ENCODE results near the gene TCERG1L.
"Not testable (repeated sequence)": the region's sequence is repeated elsewhere in the genome, so short reads cannot be mapped to it uniquely, and the experiment has no call there.

TCERG1L gene

DNA sequence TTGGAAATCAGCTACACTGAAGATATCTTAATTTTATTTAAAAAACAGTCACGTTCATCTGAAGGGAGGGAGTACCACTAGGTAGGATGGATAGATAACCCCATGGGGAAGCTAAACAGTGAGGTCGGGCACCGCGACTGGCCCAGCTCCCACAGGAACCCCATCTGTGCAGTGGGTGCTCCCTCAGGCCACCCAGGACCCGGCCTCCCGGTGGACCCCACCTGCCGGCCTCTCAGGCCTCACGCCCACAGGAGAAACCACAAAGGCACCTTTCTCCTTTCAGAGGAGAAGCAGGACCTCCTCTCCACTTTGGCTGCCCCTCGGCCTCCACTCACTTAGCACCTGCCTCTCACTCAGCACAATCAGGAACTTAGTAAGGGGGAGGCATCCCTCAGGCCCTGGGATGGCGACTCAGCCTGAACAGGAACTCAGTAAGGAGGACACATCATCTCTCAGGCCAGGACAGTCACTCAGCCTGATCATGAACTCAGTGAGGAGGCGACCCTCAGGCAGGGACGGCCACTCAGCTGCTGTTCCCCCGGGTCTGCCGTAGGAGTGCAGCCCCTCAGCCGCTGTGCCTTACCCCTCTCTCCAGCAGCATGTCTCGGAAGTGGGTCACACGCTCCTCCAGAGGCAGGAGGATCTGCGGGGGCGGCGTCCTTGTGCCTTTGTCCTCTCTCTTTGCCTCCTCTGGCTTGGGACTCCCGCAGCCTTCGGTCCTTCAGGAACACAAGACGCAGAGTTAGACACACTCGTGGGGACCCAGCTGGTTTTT is 195.1 kb downstream of the TCERG1L start:
- no peak for DNase-seq

DNA sequence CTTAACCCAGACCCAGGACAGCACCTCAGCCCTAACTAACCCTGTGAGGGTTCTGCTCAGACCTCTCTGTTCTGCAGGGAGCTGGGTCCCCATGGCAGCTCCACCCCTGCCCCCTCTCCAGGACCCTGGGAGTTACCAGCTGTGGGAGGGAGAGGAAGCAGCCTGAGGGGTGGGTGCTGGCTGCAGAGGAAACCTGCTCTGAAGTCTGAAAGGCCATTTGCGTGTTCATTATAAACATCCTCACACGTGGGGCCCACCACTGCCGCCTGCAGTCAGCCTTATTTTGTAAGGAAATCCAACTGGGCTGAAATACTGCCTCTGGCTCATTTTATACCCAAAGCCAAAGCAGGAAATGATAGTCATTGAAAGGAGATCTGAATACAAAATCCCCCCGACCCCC is 195.7 kb downstream of the TCERG1L start:
- no peak for DNase-seq

DNA sequence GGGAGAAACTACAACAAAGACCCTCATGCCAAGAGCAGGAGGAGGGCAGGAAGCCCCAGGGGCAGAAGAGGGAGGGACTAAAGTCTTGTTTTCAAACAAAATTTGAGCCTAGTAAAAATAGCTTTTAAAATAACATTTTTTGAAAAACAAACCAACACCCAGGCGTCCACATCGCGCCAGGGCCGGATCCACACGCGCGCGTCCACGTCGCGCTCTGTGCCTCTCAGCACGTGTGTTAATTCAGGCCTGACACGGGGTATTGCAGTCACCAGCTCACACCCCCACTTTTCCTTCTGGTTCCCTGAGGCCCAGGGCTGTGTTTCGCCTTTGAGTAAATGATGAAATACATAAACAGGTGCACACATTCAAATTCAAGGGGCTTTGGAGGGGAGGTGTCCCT is 196.2 kb downstream of the TCERG1L start:
- DNase-seq = no peak

DNA sequence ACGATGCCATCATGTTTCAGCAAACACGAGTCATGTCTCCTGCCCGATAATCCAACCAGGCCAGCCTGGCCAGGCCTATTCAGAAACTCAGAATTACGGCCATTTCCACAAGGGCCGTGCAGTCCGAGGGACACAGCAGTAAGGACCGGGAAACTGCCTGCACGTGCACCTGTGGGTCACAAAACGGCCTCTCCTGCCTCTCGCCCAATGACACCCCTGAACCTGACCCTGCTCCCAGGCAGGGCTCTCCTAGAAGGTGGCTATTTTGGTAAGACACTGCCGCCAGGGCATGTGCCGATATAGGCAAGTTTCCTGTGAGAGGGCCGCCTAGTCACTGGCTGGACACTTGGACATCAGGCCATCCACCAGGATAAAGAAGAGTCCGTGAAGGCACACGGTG is 196.7 kb downstream of the TCERG1L start:
- no peak for DNase-seq

DNA sequence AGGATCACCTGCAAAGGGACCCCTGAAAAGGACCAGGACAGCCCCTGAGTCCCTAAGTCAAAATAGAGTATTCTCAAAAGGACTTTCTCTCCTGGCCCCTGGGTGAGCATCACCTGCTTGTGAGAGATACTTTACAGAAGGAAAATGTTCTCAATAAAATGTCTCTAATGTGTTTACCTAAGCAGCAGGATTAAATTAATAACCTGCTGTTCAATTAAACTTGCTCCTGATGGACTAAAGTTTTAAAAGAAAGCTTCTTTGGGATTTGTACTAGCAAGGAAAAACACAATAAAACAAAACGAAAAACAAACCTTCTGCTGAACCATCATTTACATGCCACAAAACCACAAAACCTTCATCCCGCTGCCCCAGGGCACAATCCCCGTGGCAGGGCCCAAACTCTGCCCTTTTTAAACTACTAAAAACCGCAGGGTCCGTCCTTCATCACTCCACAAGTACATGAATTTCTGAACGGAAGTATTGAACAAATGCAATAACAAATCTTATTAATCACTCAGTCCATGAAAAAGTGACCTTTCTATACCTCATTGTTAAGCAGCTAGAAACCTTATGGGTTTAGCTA is 197.7 kb downstream of the TCERG1L start:
- DNase-seq = no peak

DNA sequence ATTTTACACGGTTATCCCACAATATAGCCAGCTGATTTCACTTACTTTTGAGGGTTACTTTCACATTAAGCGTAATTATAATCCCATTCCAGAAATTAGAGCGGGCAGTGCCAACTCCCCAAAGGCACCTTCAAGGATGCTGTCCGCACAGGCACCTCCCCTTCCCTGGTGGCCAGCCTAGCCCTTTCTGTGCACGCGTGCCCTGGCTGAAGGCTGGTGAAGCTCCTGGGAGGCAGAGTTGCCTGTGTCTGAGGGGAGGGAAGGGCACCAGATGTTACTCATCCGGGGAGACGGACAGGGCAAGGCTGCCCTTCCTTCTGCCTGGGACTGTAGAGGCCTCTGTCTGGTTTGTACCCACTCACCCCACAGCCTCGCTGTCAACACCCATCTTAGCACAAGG is 198.4 kb downstream of the TCERG1L start:
- no peak for DNase-seq

DNA sequence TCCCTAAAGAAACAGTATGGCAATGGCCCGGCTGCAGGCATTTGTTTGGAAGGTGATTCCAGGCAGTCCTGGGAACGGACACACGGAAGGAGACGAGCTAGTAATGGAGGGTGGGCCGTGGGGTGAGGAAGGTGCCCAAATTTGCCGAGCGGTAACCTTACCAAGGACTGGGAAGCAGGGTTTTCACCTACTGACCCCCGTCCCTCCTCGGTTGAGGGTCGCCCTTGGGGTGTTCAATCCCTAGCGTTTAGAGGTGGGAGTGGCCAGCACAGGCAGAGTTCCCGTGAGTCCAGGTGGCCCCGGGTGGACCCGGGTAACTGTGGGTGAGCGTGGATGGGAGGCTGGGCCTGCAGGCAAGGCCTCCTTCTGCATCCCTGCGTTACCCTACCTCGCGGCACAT is 198.8 kb downstream of the TCERG1L start:
- DNase-seq = no peak

DNA sequence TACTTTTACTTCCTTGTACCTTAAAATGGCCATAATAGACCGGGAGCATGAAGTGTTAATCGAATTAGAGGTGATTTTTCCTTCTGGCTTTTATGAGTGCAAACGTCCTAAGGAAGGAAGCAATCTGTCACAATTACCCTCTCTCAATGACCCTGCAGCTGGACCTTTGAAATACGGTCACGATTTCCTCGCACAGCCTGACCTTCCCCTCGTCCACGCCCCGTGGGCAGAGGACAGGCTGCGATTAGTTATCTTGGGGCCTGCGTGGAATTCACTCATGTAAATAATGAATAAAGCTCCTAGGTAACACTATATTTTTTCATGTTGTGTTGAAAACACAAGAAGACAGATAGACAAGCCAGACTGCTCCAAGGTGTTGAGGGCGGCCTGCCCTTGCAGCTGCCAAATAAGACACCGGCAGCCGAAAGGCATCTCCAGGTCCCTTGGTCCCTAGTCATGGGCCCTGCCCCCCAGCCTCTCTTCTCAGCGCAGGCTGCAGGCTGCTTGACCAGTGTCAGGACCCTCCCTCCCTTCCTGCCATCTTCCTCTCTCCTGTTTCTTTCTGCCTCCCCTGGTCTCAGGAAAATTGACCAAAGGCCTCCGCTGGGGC is 199.9 kb downstream of the TCERG1L start:
- no peak for DNase-seq

DNA sequence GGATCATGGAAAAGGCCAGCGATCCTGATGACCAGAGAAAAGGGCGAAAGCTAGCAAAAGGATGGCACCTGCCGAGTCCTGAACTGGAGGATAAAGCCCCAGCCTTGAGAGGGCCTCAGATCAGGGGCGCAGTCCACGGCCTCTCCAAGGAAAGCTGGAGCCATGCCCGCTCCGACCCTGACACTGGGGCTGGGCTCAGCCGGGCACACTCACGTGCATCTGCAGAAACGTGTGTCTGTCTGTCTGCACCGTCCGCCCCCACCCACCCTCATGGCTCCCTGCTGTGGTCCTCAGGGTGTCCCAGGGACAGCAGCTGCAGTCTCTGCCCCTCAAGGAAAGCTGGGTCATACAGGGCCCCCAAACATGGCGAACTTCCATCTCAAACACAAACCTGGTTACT is 200.5 kb downstream of the TCERG1L start:
- DNase-seq = no peak

DNA sequence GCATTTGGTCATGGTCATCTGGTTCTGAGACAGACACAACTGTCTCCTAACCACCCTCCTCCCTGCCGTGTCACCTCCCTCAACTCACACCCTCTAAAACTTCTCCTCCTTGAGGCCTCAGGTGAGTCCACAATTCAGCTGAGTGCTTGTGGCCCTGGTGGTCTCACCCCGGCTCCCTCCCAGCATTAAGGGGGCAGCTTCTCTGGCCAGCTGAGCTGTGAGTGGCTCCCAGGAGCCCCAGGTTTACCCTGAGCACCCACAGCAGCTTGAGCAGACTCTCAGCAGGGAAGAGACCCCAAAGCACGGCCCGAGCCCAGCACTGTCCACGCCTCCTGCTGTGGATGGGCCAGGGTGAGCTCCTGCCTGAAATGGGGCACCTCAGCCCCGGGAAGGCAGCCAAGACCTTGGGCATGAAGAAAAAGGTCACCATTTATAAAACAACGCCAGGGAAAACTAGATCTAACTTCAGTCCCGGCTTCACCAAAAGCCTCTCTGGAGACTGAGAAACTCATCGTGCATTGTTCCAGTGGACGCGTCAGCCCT is 201.2 kb downstream of the TCERG1L start:
- no peak for DNase-seq

DNA sequence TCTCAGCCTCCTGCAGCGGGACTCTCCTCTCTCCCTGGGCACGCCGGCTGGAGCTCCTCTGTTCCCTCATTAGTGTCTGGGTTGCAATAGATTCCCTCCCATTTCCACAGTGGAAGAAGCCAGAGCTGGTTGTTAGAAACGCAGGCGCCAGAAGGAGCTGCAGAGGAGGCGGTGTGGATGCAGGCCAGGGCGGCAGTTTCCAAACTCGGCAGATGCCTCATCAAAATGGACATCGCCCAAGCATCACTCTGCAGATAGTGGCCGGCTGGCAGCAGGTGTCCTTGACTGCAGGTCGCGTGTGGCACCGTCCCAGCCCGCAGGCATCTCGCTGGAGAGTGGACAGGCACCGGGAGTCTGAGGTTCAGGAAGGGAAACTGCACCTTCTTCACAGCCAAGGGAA is 201.8 kb downstream of the TCERG1L start:
- no peak for DNase-seq

DNA sequence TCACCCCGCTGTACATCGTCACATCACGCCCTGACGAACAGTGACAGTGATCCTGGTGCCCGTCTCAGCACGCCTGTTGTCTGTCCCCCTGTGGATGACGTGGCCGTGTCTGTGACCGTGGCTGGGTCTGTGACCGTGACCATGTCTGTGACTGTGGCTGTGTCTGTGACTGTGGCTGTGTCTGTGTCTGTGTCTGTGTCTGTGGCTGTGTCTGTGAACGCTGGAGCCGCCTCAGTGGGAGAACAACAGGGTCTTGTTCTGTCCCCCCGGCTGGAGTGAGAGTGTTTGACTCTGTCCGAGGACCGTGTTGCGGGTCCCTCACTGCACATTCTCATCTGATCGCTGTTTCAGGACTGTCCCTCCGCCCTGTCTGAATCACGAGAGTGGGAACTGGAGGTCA is 202.2 kb downstream of the TCERG1L start:
- DNase-seq = no peak

DNA sequence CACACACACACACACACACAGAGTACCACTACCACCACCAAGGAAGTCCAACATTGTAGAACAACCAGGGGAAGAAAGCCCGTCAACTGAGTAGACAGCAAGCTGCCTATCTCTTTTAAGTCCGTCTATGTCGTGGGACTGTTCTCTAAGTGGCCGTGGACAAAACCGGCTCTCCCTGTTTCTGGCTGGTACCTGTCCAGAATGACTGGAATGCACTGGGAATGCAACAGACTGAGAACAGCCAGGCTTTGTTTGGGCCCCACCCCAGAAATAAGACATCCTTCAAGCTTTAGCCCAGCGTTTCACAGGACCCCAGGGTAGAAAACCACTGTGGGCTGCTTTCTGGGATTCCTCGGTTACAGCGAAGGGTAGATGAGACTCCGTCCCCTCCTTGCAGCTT is 203.6 kb downstream of the TCERG1L start:
- DNase-seq = no peak

DNA sequence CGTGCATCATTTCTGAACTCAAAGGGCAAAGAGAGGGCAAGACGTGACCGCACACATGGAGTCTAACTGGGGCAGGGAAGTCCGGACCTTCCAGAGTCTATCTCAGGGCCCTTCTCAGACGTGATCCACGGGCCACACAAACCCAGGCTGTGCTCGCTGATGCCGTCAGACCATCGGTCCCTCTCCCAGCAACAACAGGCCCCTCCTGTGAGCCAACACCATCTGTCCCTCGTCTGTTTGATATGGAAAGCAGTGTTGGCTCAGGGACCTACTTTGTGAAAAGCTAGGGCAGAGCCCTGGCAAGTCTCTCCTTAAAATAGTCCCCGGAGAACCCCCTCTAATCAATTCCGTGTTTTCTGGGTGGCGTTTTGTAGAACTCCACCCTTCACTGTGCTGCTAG is 208.8 kb downstream of the TCERG1L start:
- no peak for DNase-seq

DNA sequence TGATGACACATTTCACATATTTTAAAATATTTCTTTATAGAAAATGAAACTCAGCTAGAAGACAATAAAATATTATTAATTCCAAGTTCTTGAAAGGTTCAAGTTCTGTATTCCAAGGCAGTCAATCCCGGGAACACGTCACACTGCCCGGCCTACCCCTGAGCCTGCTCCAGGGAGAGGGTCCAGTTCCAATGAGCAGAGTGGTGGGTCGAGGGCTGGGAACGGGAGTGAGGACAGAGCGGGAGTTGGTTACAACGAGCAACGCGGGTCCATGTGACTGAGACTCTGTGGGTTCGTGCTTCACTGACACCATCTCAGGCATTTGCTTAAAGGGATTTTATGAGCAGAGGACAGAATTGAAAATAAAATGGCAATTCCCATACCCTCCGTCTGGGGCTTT is 209.4 kb downstream of the TCERG1L start:
- DNase-seq = no peak

DNA sequence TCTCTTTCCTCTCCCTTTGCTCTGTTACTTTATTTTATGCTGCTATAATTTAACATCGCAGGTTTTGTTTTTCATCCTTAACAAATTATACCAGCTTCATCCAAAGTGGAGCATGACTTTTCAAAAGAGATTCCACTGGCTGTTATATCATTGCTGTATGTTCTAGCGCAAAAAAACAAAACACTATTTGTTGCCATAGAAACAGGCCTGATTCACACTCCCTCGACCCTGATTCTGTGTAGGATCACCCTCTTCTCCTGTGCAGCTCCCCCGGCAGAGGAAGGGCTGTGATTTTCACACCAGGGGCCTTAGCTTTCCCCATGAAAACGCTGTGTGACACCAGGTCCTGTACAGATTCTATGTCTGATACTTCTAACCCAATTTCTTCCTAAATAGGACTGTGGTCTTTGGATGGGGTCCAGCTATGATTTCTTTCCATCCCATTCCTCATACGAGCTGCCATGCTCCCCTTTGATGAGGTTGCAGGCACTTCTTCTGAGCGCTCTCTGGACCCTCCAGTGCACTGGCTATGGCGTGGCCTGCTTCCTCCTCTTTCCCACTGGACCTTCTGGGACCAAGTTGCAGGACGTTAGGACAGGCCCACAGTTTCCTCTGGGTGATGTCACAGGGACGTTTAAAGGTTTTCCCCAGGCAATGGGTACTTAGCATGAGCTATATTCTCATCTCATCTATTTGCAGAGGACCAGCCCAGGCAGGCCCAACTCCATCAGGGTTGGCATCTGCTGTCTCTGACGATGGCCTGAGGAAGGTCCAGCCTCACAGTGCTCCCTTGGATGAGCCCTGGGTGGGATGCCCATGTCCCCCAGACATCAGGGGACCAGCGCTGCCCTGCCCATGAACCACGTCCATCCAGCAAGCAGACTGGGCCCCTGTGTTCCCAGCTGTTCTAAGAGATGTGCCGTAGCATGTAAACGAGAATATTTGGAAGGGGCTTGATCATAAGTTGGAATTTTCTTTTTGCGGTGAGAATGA is 210.8 kb downstream of the TCERG1L start:
- not testable (repeated sequence) for DNase-seq

DNA sequence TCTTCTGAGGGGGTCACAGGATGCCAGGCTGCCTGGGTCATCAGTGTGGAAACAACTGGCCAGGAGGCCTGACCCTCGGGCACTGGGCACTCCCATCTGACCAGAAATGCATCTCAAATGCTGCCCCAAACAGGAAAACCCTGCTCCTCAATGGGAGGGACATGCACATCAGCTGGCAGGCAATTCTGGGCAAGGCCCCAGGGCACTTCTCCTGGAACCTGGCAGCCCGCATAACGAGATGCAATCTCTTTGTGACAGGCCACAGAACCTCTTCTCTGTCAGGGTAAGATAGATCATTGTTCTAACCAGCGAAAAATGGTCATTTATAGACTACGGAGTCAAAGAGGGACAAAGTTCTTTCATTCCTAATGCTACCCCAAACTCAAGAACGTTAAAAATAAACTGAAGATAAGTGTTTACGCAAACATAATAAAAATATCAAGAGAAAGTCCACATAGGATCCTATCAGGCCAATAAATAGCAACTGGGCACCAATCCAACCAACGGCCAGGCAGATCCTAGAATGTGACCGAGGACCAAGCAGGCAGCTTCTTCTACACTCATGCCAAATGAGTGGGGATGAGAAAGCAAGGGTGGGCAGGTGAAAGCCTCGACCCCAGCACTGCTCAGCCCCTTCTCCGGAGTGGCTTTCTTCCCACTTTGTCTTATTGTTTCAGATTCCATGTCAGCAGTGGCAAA is 212.3 kb downstream of the TCERG1L start:
- DNase-seq = no peak

DNA sequence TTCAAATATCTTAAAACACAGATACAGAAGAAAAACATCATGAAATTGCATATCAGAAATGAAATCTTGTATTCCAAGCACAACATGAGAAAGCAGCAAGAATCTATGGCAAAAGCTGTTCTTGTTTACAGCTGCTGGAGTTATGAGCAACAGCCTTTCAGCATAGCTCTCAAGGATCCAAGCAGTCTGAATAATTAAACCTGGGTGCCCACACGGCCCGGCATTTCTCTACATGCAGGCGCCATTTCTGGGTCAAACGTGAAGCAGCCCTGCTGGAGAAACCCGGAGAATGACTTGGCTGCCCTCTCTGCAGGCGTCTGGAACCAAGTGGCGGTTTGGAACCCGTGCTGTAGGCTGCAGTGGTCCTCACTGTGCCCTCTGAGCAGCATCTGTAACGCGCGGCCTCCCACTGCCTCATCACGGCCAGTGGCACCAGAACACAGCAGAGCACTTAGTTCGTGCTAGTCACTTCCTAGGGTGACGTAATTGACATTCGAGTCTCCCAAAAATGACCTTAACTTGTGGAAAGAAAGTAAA is 213.0 kb downstream of the TCERG1L start:
- DNase-seq = no peak

DNA sequence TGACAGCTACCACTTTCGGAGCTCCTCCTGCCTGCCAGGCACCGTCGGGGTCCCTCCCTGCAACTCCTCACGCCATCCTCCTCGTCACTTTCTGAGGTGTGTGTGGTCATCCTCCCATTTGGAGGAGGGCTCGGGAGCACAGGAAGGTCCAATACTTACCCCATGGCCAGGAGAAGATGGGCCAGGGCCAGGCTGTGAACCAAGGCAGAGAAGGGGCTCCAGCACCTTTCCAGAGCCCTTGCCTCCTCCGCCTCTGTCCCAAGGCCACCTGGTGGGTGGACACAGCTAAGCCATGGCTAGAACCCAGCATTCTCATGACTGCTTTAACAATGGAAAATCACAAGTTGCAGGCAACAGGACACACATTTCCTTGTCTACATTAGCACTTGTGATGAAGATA is 215.5 kb downstream of the TCERG1L start:
- DNase-seq = no peak

DNA sequence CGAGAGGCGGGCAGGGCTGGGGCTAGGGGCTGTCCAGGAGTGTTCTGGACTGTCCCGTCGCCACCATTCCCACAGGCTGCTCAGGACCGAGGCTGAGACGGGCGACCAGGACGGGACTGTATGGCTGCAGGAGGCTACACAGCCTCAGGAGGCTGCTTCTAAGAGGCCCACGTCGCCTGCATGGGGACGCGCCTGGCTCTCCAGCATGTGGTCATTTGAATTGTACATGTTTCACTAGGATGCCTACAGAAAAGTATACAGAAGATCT is 216.3 kb downstream of the TCERG1L start:
- DNase-seq = no peak

DNA sequence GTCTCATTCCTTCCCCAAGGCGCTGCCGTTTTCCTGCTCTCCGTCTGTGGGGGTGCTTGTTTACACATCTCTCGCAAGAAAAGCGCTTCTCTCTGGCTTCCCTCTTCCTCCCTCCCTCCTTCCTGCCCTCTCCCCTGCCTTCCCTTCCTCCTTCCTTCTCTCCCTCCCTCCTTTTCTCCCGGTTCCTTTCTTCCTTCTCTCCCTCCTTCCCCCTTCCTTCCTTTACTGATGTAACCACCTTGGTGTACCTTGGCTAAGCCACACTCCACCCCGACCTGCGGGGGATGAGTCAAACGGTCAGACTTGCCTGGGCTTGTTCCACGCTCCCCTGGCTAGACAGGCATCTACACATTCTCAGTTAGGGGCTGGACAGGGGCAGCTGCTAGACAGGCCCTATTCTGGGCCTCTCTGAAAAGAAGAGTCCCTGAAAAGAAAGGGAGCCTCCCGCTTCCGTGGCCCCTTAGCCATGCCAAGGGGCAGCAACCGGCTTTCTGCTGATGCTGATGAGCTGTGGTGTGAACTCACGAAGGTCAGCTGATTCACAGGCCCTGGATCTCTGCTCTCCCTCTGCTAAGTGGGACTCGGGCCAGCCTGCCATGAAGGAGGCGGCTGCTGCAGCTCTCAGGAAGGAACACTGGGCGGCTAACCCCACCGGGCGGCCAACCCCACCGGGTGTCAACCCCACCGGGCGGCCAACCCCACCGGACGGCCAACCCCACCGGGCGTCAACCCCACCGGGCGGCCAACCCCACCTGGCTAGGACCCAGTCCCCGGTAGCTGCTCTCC is 216.8 kb downstream of the TCERG1L start:
- no peak for DNase-seq
